SK-N-SH (cell line): ENCODE results near the gene OLFM2. TPM values are rescaled to one million over a fixed set of nuclear protein-coding genes. Genes with fewer than 3 reads are reported as not detected.

Source experiments
- CTCF ChIA-PET: fragments of 300-600, 350-600 bp; formaldehyde crosslinking; extraction: SDS; loops from one replicate; lab custom pipeline; 2021; lab: Yijun Ruan, JAX
- POLR2A ChIA-PET: fragments of 350-600 bp; sonication (Branson Sonifier 250); formaldehyde crosslinking; extraction: SDS; loops from one replicate; lab custom pipeline; 2020; ENCODE audit warnings: antibody characterized with exemption, inconsistent platforms; lab: Yijun Ruan, JAX
- DNase-seq: peaks from one replicate; pipeline ENCODE4 v3.0.0; 2012
- H2AFZ ChIP-seq: fragments of 200-600 bp; sonication (generic); 2 replicates; pipeline ENCODE4 v1.8.1; 2016; ENCODE audit warnings: antibody characterized with exemption, mild to moderate bottlenecking, low read depth
- H3F3A ChIP-seq: fragments of 200-600 bp; sonication (generic); replicated peaks from 2 replicates; pipeline ENCODE3; 2016; ENCODE audit warnings: antibody characterized with exemption, mild to moderate bottlenecking; ENCODE audit not compliant: insufficient read depth
- H3K27ac ChIP-seq, 2 experiments: fragments of 200-500 bp in 1 of 2; fragments of 200-600 bp in 1 of 2; sonication (Bioruptor generic) in 1 of 2; sonication (generic), shearing (Covaris generic) in 1 of 2; 2 replicates each; pipeline versions ENCODE4 v1.5.1 to v1.6.1; 2014 to 2016; ENCODE audit warnings: low read depth in 2 of 2, inconsistent platforms in 1 of 2, low read length in 1 of 2, mild to moderate bottlenecking in 1 of 2, mixed read lengths in 1 of 2
- H3K27me3 ChIP-seq: fragments of 200-600 bp; sonication (generic), shearing (Covaris generic); 2 replicates; pipeline ENCODE4 v1.6.1; 2016; ENCODE audit warnings: mixed run types; ENCODE audit not compliant: insufficient read depth
- H3K36me3 ChIP-seq, 2 experiments: fragments of 200-500 bp in 1 of 2; fragments of 200-600 bp in 1 of 2; sonication (Bioruptor generic) in 1 of 2; sonication (generic) in 1 of 2; replicated peaks in 1 of 2; 2 replicates each; pipeline versions ENCODE3 to v1.5.1; 2014 to 2016; ENCODE audit warnings: low read length in 1 of 2, mild to moderate bottlenecking in 1 of 2; ENCODE audit not compliant: insufficient read depth in 2 of 2, control insufficient read depth in 1 of 2
- H3K4me1 ChIP-seq, 2 experiments: fragments of 200-500 bp in 1 of 2; fragments of 200-600 bp in 1 of 2; sonication (Bioruptor generic) in 1 of 2; sonication (generic), shearing (Covaris generic) in 1 of 2; 2 replicates each; pipeline versions ENCODE4 v1.5.1 to v1.6.1; 2014 to 2016; ENCODE audit warnings: low read depth in 1 of 2, low read length in 1 of 2, mixed run types in 1 of 2; ENCODE audit not compliant: insufficient read depth in 2 of 2, control insufficient read depth in 1 of 2
- H3K4me2 ChIP-seq: fragments of 200-600 bp; sonication (generic), shearing (Covaris generic); 2 replicates; pipeline ENCODE4 v1.6.1; 2017; ENCODE audit warnings: mixed run types
- H3K4me3 ChIP-seq, 2 experiments: fragments of 200-500 bp in 1 of 2; fragments of 200-600 bp in 1 of 2; sonication (Bioruptor generic) in 1 of 2; sonication (generic), shearing (Covaris generic) in 1 of 2; 2 replicates each; pipeline versions ENCODE4 v1.5.1 to v1.8.1; 2014 to 2016; ENCODE audit warnings: low read depth in 2 of 2, inconsistent platforms in 1 of 2, low read length in 1 of 2, mild to moderate bottlenecking in 1 of 2, mixed read lengths in 1 of 2, moderate library complexity in 1 of 2
- H3K79me2 ChIP-seq: fragments of 200-600 bp; sonication (generic); 2 replicates; pipeline ENCODE4 v1.8.1; 2017; ENCODE audit warnings: mild to moderate bottlenecking; ENCODE audit not compliant: insufficient read depth
- H3K9ac ChIP-seq: fragments of 200-600 bp; sonication (generic); 2 replicates; pipeline ENCODE4 v1.6.1; 2017; ENCODE audit warnings: mixed run types
- H3K9me2 ChIP-seq: fragments of 200-600 bp; sonication (generic); 2 replicates; pipeline ENCODE4 v1.6.1; 2017; ENCODE audit warnings: mixed run types
- H3K9me3 ChIP-seq: fragments of 200-600 bp; sonication (generic); 2 replicates; pipeline ENCODE4 v1.6.1; 2017; ENCODE audit warnings: mixed run types, mild to moderate bottlenecking, moderate library complexity
- H4K20me1 ChIP-seq: fragments of 200-600 bp; sonication (generic); 2 replicates; pipeline ENCODE4 v1.6.1; 2017; ENCODE audit warnings: mild to moderate bottlenecking, mixed run types; ENCODE audit not compliant: insufficient read depth
- CHD2 ChIP-seq: fragments of 150-350 bp; IDR thresholded peaks from 2 replicates; pipeline ENCODE4 v1.6.1; 2018; ENCODE audit warnings: low read length; ENCODE audit not compliant: partially characterized antibody
- ELF1 ChIP-seq: IDR thresholded peaks from 2 replicates; pipeline ENCODE4 v1.4.0; 2012
- EP300 ChIP-seq, 2 experiments: IDR thresholded peaks; 2 replicates each; pipeline versions ENCODE4 v1.4.0 to v1.6.1; 2012; ENCODE audit warnings: borderline replicate concordance in 1 of 2, low read depth in 1 of 2, low read length in 1 of 2
- FOXJ3 ChIP-seq: sonication (generic); formaldehyde crosslinking; IDR thresholded peaks from 2 replicates; pipeline ENCODE4 v1.5.1; 2020; ENCODE audit warnings: mild to moderate bottlenecking, missing genetic modification reagents
- MXI1 ChIP-seq: IDR thresholded peaks from 2 replicates; pipeline ENCODE4 v1.6.1; 2012; ENCODE audit warnings: mild to moderate bottlenecking, low read depth, low read length, improper control_type of control experiment
- NRF1 ChIP-seq: IDR thresholded peaks from 2 replicates; pipeline ENCODE4 v1.6.1; 2012; ENCODE audit warnings: low read depth, mild to moderate bottlenecking, low read length
- RAD21 ChIP-seq: IDR thresholded peaks from 2 replicates; pipeline ENCODE4 v1.6.1; 2012; ENCODE audit warnings: mild to moderate bottlenecking, low read length
- RFX5 ChIP-seq: IDR thresholded peaks from 2 replicates; pipeline ENCODE4 v1.6.1; 2012; ENCODE audit warnings: mild to moderate bottlenecking, improper control_type of control experiment, low read length
- RXRA ChIP-seq: IDR thresholded peaks from 2 replicates; pipeline ENCODE4 v1.4.0; 2012; ENCODE audit warnings: low read depth, mild to moderate bottlenecking, borderline replicate concordance
- SIN3A ChIP-seq: IDR thresholded peaks from 2 replicates; pipeline ENCODE4 v1.6.1; 2012; ENCODE audit warnings: low read depth, mild to moderate bottlenecking, low read length, moderate library complexity, borderline replicate concordance
- TCF12 ChIP-seq: IDR thresholded peaks from 2 replicates; pipeline ENCODE4 v1.4.0; 2012
- YY1 ChIP-seq: IDR thresholded peaks from 2 replicates; pipeline ENCODE4 v1.4.0; 2012; ENCODE audit warnings: low read depth, mild to moderate bottlenecking
- WGBS: methylation state at CpG from one replicate; pipeline ENCODE4 v1.1.6; 2017; ENCODE audit warnings: low lambda C conversion rate; 5-methylcytosine and 5-hydroxymethylcytosine counted together
- polyA plus RNA-seq, 3 experiments: library from polyadenylated mRNA; depleted of rRNA; stranded (reverse); fragments of >200 nt; gene quantifications; 2 replicates each; pipeline ENCODE4 v1.2.3, GENCODE V29; 2012
- small RNA-seq, 7 experiments: library from RNA; depleted of rRNA; stranded (forward); fragments of <200 nt; gene quantifications; one replicate each; pipeline ENCODE3, GENCODE V24; 2012
- TF ChIP-seq, protein P1 (sequence below): fragments of 200-600 bp; sonication (generic); IDR thresholded peaks from 2 replicates; pipeline ENCODE4 v1.6.1; 2017; ENCODE audit warnings: antibody characterized with exemption, mild to moderate bottlenecking, moderate library complexity
- TF ChIP-seq, protein P2 (sequence below): IDR thresholded peaks from 2 replicates; pipeline ENCODE4 v1.4.0; 2012; ENCODE audit warnings: low read depth, borderline replicate concordance

OLFM2 gene
- polyA plus RNA-seq, 1 of the 3 experiments (the other 2 are of a cell fraction): 10.7 TPM

DNA sequence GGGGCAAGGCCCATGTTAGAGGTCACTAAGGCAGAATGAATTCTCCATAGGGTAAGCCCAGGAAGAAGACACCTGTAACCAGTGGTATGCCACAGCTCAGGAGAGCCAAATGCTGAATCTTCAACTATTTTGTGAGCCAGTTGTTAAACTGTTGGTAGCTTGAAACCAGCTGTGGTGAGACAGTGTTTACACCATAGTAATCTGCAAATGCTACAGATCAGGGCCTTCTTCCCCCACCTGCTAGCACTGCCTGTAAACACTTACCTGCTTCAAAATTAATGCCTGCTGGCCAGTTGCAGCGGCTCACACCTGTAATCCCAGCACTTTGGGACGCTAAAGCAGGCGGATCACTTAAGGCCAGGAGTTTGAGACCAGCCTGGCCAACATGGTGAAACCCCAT, 129.5 kb downstream of the OLFM2 start:
- Histone ChIP-seq H3K27ac (no peak overlapping the region), H3K9me3 (no peaks in the 10 kb centered on the region), H3K4me2 (no peak overlapping the region), H2AFZ (no peak overlapping the region), H3K9ac (no peak overlapping the region), H3K4me3 (no peak overlapping the region), H3K9me2 (no peaks in the 10 kb centered on the region), H3K79me2 (peaks cover 5% of the 10 kb centered on the region; the same call in 1 of the 2 replicates), H3K36me3 (peaks cover 15% of the 10 kb centered on the region in 2 experiments), H3F3A (no peaks in the 10 kb centered on the region), H3K4me1 (no peaks in the 10 kb centered on the region)
- 100% methylated on average over 3 of the region's 3 CpGs for WGBS
- no peak for DNase-seq
- POLR2A ChIA-PET: no interaction called here
- no peak for TF ChIP-seq TCF12
- TF ChIP-seq, protein P1, sequence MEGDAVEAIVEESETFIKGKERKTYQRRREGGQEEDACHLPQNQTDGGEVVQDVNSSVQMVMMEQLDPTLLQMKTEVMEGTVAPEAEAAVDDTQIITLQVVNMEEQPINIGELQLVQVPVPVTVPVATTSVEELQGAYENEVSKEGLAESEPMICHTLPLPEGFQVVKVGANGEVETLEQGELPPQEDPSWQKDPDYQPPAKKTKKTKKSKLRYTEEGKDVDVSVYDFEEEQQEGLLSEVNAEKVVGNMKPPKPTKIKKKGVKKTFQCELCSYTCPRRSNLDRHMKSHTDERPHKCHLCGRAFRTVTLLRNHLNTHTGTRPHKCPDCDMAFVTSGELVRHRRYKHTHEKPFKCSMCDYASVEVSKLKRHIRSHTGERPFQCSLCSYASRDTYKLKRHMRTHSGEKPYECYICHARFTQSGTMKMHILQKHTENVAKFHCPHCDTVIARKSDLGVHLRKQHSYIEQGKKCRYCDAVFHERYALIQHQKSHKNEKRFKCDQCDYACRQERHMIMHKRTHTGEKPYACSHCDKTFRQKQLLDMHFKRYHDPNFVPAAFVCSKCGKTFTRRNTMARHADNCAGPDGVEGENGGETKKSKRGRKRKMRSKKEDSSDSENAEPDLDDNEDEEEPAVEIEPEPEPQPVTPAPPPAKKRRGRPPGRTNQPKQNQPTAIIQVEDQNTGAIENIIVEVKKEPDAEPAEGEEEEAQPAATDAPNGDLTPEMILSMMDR: no peak
- TF ChIP-seq RXRA: no peak
- TF ChIP-seq ELF1: no peak
- no peak for TF ChIP-seq FOXJ3
- TF ChIP-seq, protein P2, sequence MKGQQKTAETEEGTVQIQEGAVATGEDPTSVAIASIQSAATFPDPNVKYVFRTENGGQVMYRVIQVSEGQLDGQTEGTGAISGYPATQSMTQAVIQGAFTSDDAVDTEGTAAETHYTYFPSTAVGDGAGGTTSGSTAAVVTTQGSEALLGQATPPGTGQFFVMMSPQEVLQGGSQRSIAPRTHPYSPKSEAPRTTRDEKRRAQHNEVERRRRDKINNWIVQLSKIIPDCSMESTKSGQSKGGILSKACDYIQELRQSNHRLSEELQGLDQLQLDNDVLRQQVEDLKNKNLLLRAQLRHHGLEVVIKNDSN: no peak
- no peak for TF ChIP-seq CHD2
- TF ChIP-seq EP300 (IDR thresholded peaks at IDR 0.05; ENCODE audit: borderline replicate concordance in 1 of 2, low read depth in 1 of 2, low read length in 1 of 2): no peak
- no peak for TF ChIP-seq NRF1
- no peak for TF ChIP-seq SIN3A
- no peak for TF ChIP-seq MXI1
- TF ChIP-seq RFX5: no peak
- TF ChIP-seq YY1: no peak
- no peak for TF ChIP-seq RAD21
- TF ChIP-seq, all 33 proteins: peak for 0
- H4K20me1 ChIP-seq: no peaks in the 10 kb centered on the region
- H3K27me3 ChIP-seq: no peaks in the 10 kb centered on the region
- CTCF ChIA-PET: interaction anchor here (0.7 to 2.2 kb wide), 3 partner anchors 8 to 181 kb away, joined by 3 to 13 read pairs (median 3); no protein-coding TSS in a partner anchor

Small RNA genes lying within 50 kb of the gene (small RNA-seq; reads per million reads assigned to genes)
- 0 reads per million in 7 experiments for gene RF00156

Other genes starting within 250 kb of the OLFM2 start
- 6.7 and 7.5 TPM in 2 replicates for gene ZNF846, start 167.8 kb downstream of the OLFM2 start, polyA plus RNA-seq (2012; rRNA removed)
- 27.1 and 30.5 TPM in 2 replicates for gene FBXL12, start 117.4 kb downstream of the OLFM2 start, polyA plus RNA-seq (2012; rRNA removed)
- 2,269 and 2,602 TPM in 2 replicates for gene UBL5, start 108.6 kb downstream of the OLFM2 start, polyA plus RNA-seq (2012; rRNA removed)
- 148 and 152 TPM in 2 replicates for gene PIN1, start 101.2 kb downstream of the OLFM2 start, polyA plus RNA-seq (2012; rRNA removed)
- under 0.01 and 0.02 TPM in 2 replicates for gene COL5A3, start 74.0 kb upstream of the OLFM2 start, polyA plus RNA-seq (2012; rRNA removed)
- gene RDH8, start 77.0 kb upstream of the OLFM2 start, polyA plus RNA-seq (2012; rRNA removed): 0.03 TPM in 1 of 2 replicates, not detected in the other
- 36.6 and 43.2 TPM in 2 replicates for gene SHFL, start 149.8 kb upstream of the OLFM2 start, polyA plus RNA-seq (2012; rRNA removed)
- 0.13 and 0.32 TPM in 2 replicates for gene ANGPTL6, start 166.2 kb upstream of the OLFM2 start, polyA plus RNA-seq (2012; rRNA removed)
- gene PPAN, start 169.8 kb upstream of the OLFM2 start, polyA plus RNA-seq (2012; rRNA removed): 62.5 and 75.6 TPM in 2 replicates
- gene P2RY11, start 175.2 kb upstream of the OLFM2 start, polyA plus RNA-seq (2012; rRNA removed): 6.8 and 8.7 TPM in 2 replicates
- gene EIF3G, start 183.4 kb upstream of the OLFM2 start, polyA plus RNA-seq (2012; rRNA removed): 271 and 432 TPM in 2 replicates